Naive B cell (primary cell): ENCODE results near the gene PAPSS2. TPM values are rescaled to one million over a fixed set of nuclear protein-coding genes. Genes with fewer than 3 reads are reported as not detected.
"Not testable (repeated sequence)": the region's sequence is repeated elsewhere in the genome, so short reads cannot be mapped to it uniquely, and the experiment has no call there.

ENCODE experiments used
- ATAC-seq, 2 donors: fragments of 150-1000 bp; cut with Tn5 transposase; 2 replicates each; pipeline ENCODE4 v1.10.0; 2021; ENCODE audit warnings: low read depth in 2 of 2, mild to moderate bottlenecking in 2 of 2, moderate library complexity in 2 of 2
- DNase-seq: peaks from one replicate; pipeline ENCODE4 v3.0.0; 2022
- H3K27ac Mint-ChIP-seq, 6 donors: one replicate each; pipeline ENCODE4 v1.8.0; 2020 to 2022; ENCODE audit warnings: mild to moderate bottlenecking in 6 of 6, mixed read lengths in 6 of 6, moderate library complexity in 5 of 6, inconsistent platforms in 2 of 6
- H3K27me3 Mint-ChIP-seq, 3 donors: one replicate each; pipeline ENCODE4 v1.8.0; 2021 to 2022; ENCODE audit warnings: mixed read lengths in 3 of 3, mild to moderate bottlenecking in 1 of 3
- H3K36me3 Mint-ChIP-seq, 2 donors: one replicate each; pipeline ENCODE4 v1.8.0; 2020 to 2022; ENCODE audit warnings: mixed read lengths in 2 of 2, inconsistent platforms in 1 of 2, mild to moderate bottlenecking in 1 of 2
- H3K4me1 Mint-ChIP-seq, 3 donors: one replicate each; pipeline ENCODE4 v1.8.0; 2020 to 2022; ENCODE audit warnings: mixed read lengths in 3 of 3, inconsistent platforms in 1 of 3, mild to moderate bottlenecking in 1 of 3, moderate library complexity in 1 of 3
- H3K4me3 Mint-ChIP-seq, 8 donors: one replicate each; pipeline ENCODE4 v1.8.0; 2020 to 2022; ENCODE audit warnings: mild to moderate bottlenecking in 8 of 8, mixed read lengths in 8 of 8, moderate library complexity in 8 of 8, inconsistent platforms in 2 of 8
- H3K9me3 Mint-ChIP-seq, 7 donors: one replicate each; pipeline ENCODE4 v1.8.0; 2020 to 2022; ENCODE audit warnings: mixed read lengths in 7 of 7, mild to moderate bottlenecking in 5 of 7, inconsistent platforms in 2 of 7, moderate library complexity in 1 of 7
- polyA plus RNA-seq, 6 donors: library from polyadenylated mRNA; unstranded; fragments of 300-500 nt; fragmentation: Illumina TruSeq; gene quantifications; one replicate each; pipeline ENCODE4 v1.2.3, GENCODE V29; 2021; ENCODE audit warnings: low read depth in 6 of 6

PAPSS2 gene
- polyA plus RNA-seq: under 1 TPM in 2 of 6 donors, not detected in 4; 0.07 to 0.13 TPM

DNA sequence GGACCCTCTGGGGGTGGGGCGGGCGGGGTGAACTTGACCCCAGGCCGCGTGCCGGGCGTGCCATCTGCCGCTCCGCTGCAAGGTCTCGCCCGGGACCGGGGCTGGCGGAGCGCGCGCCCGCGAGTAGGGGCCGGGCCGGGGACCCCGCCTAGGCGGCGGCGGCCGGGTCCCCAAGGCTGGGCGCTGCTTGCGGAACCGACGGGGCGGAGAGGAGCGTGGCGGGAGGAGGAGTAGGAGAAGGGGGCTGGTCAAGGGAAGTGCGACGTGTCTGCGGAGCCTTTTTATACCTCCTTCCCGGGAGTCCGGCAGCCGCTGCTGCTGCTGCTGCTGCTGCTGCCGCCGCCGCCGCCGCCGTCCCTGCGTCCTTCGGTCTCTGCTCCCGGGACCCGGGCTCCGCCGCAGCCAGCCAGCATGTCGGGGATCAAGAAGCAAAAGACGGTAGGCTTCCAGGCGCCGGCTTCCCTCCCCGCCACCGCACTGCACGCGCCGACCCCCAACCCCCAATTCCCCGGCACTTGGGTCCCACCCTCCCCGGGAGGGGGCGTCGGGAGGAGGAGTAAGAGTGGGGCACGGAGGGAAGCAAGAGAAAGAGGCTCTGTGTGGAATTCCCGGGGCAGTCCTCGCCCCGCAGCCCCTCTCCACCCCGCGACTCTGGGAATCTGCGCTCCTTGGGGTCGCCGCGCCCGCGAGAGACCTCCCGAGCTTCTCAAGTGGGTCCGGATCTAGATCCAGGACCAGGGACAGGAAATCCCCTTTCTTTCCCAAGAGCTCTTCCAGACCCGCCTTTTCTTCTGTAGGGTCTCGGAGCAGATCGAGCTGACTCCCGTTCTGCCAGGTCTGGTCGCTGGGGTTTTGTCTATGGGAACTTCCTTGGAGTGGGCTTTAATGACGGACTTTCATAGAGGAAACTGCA is at the start of gene PAPSS2:
TSS of gene PAPSS2 (plus strand) at position 308 of the 913 bp plus-strand sequence. CDS start at position 412, 104 bp downstream.
- Mint-ChIP-seq H3K4me3 (peak within 1 kb of the TSS; percentile 78 to 91 (median 84)), H3K36me3 (no peaks in the 10 kb centered on the region), H3K27me3 (peaks cover 48 to 57% (median 52%) of the 10 kb centered on the region in 3 donors), H3K9me3 (peaks cover 0 to 2% (median 0%) of the 10 kb centered on the region in 7 donors), H3K4me1 (peaks cover 11 to 19% (median 12%) of the 10 kb centered on the region in 3 donors), H3K27ac (peak within 1 kb of the TSS in 2 of 6 donors; percentile 31 to 82)
- peak; percentile 43 to 50 for ATAC-seq
- no peak for DNase-seq

DNA sequence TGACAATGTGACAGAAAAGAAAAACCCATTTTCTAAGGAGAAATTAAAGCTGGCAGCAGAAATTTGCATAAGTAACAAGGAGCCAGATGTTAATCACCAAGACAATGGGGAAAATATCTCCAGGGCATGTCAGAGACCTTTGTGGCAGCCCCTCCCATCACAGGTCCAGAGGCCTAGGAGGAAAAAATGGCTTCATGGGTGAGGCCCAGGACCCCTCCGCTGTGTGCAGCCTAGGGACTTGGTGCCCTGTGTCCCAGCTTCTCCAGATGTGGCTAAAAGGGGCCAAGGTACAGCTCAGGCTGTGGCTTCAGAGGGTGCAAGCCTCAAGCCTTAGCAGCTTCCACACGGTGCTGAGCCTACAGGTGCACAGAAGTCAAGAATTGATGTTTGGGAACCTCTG is 48.3 kb upstream of the PAPSS2 start:
- H3K27me3 Mint-ChIP-seq, H3K36me3 Mint-ChIP-seq, ATAC-seq, H3K4me1 Mint-ChIP-seq, DNase-seq, H3K4me3 Mint-ChIP-seq, H3K27ac Mint-ChIP-seq: not testable (repeated sequence)
- peaks cover 2 to 12% (median 8%) of the 10 kb centered on the region in 7 donors for H3K9me3 Mint-ChIP-seq

DNA sequence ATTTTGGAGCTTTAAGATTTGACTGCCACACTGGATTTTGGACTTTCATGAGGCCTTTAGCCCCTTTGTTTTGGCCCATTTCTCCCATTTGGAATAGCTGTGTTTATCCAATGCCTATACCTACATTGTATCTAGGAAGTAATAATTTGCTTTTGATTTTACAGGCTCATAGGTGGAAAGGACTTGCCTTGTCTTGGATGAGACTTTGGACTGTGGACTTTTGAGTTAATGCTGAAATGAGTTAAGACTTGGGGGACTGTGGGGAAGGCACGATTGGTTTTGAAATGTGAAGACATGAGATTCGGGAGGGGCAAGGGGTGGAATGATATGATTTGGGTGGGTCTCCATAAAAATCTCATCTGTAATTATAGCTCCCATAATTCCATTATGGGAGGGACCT is 47.6 kb upstream of the PAPSS2 start:
- peaks cover 2 to 12% (median 8%) of the 10 kb centered on the region in 7 donors for H3K9me3 Mint-ChIP-seq
- peaks cover 0 to 11% (median 9%) of the 10 kb centered on the region in 3 donors for H3K27me3 Mint-ChIP-seq
- no peaks in the 10 kb centered on the region for H3K4me1 Mint-ChIP-seq
- no peak overlapping the region for H3K27ac Mint-ChIP-seq
- no peak overlapping the region for H3K4me3 Mint-ChIP-seq
- peaks cover 0 to 10% of the 10 kb centered on the region in 2 donors for H3K36me3 Mint-ChIP-seq
- no peak for DNase-seq
- ATAC-seq: no peak

DNA sequence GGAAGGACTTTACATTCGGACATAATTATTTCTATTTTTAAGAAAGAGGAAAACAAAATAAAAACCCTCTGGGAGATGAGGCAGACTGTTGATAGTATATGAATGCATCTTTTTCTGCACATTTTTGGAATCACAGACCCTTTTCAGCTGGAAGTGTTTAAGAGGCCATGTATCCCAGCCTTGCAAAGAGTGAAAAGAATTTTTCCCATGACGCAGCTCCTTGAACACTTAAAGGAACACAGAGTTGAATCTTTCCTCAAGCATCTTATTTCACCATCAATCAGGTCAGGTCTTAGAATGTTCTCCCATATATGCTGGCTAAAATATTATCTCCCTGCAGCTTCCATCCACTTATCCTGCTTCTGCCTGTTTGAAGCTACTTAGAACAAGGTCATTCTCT is 45.9 kb upstream of the PAPSS2 start:
- DNase-seq (no peak), ATAC-seq (no peak)
- H3K4me1 Mint-ChIP-seq: no peaks in the 10 kb centered on the region
- H3K27me3 Mint-ChIP-seq: peaks cover 11 to 24% (median 18%) of the 10 kb centered on the region in 3 donors
- H3K27ac Mint-ChIP-seq: no peak overlapping the region
- peaks cover 0 to 10% of the 10 kb centered on the region in 2 donors for H3K36me3 Mint-ChIP-seq
- peaks cover 2 to 12% (median 8%) of the 10 kb centered on the region in 7 donors for H3K9me3 Mint-ChIP-seq
- H3K4me3 Mint-ChIP-seq: no peak overlapping the region

DNA sequence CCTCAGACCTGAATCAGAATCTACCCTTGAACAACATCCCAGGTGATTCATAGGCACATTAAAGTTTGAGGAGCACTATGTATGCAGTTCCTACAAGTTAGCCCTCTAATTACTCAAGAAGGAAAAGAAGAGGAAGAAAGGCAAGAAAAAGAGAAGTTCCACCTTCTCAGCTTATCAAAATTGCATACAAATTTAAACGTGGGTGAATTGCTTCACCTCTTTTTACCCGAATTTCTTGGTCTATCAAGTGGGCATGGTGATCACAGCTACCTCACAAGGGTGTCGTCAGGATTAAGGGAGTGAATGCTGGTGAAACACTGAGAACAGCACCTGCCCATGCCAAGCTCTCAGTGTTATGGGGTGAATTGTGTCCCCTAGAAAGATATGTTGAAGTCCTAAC is 43.8 kb upstream of the PAPSS2 start:
- no peak for ATAC-seq
- Mint-ChIP-seq H3K4me1 (no peaks in the 10 kb centered on the region), H3K4me3 (no peak overlapping the region), H3K27ac (no peak overlapping the region), H3K36me3 (peaks cover 0 to 5% of the 10 kb centered on the region in 2 donors), H3K27me3 (peaks cover 14 to 37% (median 24%) of the 10 kb centered on the region in 3 donors), H3K9me3 (peaks cover 2 to 10% (median 6%) of the 10 kb centered on the region in 7 donors)
- no peak for DNase-seq

DNA sequence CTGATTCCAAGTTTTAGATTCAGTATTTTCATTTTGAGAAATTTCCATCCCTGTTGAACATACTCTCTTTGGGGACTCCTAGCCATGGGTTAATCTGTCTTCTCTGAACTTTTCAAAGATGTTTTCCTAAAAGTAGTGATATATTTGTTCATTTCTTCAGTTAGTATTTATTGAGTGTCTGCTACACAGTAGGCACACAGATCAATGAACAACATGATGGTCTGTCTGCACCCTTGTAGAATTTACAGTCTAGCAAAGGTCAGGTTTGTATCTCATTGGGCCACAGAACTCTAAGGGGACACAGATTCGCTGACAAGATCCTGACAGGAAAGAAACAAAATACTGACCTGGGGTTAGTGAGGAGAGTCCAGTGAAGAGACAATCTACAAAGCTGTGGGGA is 42.2 kb upstream of the PAPSS2 start:
- Mint-ChIP-seq H3K4me1 (no peaks in the 10 kb centered on the region), H3K27ac (no peak overlapping the region), H3K4me3 (no peak overlapping the region), H3K27me3 (peaks cover 14 to 37% (median 26%) of the 10 kb centered on the region in 3 donors), H3K9me3 (no peaks in the 10 kb centered on the region), H3K36me3 (no peaks in the 10 kb centered on the region)
- ATAC-seq (no peak), DNase-seq (no peak)

DNA sequence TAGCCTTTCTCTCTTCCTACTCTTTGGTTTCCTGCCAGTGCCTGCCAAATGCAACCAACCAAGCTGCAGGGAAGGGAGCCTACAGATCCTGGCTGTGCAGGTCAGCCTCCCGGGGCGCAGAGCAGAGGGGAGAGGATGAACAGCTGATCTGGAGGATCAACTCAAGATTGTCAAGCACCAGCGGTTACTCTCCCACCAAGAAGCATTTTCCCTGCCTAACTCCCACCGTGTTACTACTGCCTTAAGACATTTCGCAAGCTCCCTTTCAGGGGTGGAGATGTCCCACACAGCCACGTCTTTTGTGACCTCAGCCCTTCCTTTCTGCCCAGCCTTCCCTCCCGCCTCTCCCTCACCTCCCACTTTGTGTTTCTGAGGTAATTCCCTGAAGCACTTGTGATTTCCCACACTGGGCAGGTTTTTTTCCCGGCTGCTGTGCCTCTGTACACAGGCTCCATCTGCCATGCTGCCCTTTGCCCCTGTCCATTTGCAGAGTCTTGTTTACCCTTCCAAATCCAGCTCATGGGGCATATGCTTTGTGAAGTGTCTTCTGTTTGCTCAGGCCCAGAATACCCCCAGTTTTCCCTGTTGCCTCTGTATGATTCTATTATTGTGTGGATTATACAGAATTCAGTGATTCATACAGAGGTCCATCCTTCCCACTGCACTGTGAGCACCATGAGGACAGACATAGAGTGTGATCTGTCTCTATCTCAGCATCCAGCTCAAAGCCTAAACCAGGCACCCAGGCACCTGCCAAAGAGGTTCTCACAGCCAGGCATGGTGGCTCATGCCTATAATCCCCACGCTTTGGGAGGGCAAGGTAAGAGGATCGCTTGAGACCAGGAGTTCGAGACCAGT is 40.9 kb upstream of the PAPSS2 start:
- Mint-ChIP-seq H3K27me3 (peaks cover 14 to 37% (median 26%) of the 10 kb centered on the region in 3 donors), H3K4me1 (no peaks in the 10 kb centered on the region), H3K36me3 (no peaks in the 10 kb centered on the region)

DNA sequence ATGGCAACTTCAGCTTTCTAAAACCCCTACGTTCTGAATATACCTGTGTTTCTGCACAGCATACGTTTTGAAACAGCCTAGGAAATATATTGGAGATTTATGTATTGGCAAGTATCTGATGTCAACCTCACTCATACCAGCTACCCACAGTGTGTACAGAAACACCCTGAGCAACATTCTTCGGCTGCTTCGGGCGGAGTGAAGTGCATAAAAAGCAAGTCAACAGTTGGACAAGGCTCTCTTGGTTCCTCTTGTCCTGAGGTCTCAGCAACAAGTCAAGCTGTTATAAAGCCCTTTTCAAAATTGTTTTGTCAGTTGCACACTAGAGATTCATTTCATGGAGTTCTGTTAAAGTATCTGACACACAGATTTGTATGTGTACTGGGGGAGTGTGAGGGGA is 40.0 kb upstream of the PAPSS2 start:
- Mint-ChIP-seq H3K36me3 (no peaks in the 10 kb centered on the region), H3K4me3 (no peak overlapping the region), H3K9me3 (no peaks in the 10 kb centered on the region), H3K27ac (no peak overlapping the region), H3K27me3 (peaks cover 14 to 37% (median 26%) of the 10 kb centered on the region in 3 donors), H3K4me1 (no peaks in the 10 kb centered on the region)
- DNase-seq (no peak), ATAC-seq (no peak)

More for the DNA sequence above, 40.9 kb upstream of the PAPSS2 start:
- Mint-ChIP-seq H3K4me3 (no peak overlapping the region), H3K27ac (no peak overlapping the region), H3K9me3 (no peaks in the 10 kb centered on the region)
- DNase-seq: no peak
- ATAC-seq: no peak

DNA sequence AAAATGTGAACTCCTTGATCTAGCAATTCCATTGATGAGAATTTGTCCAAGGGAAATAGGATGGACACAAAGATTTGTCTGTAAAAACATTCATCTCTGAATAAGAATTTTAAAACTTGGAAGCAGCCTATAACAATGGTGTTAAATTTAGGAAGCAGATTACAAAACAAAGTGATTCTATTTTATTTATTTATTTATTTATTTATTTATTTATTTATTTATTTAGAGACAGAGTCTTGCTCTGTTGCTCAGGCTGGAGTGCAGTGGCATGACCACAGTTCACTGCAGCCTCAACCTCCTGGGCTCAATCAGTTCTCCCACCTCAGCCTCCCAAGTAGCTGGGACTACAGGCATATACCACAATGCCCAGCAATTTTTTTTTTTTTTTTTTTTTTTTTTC is 38.2 kb upstream of the PAPSS2 start:
- H3K27ac Mint-ChIP-seq, DNase-seq, H3K4me3 Mint-ChIP-seq, ATAC-seq, H3K4me1 Mint-ChIP-seq, H3K36me3 Mint-ChIP-seq, H3K9me3 Mint-ChIP-seq: not testable (repeated sequence)
- H3K27me3 Mint-ChIP-seq: peaks cover 14 to 34% (median 25%) of the 10 kb centered on the region in 3 donors

DNA sequence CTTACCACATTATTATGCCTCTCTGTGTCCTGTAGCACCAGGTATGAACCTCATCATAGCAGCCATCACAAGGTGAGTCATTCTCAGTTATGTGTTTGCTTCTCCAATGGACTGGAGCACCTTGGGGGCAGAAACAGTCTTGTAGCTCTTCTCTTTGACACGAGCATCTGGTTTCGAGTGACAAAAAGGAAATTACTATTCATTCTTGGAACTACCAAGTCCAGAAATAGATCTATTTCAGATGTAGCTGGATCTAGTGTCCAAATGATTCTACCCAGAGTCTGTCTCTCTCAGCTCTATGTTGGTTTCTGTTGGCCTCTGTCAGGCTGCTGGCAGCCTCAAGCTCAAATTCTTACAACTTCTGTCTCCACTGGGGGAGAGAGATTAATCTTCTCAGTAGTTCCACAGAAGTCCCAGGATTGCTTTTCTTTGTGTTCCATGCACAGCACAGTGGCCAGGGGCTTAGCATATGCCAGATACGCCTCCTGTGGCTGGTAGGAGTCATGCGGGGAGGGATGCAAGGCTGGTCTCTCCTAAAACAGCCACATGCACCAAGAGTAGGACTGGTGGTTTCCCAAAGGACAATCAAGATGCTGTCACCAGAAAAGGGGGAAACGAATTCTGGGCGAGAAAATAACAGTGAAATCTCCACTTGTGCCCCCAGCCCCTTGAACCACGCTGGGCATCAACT is 37.2 kb upstream of the PAPSS2 start:
- DNase-seq (no peak), ATAC-seq (no peak)
- Mint-ChIP-seq H3K36me3 (no peaks in the 10 kb centered on the region), H3K27ac (no peak overlapping the region), H3K27me3 (peaks cover 13 to 25% (median 15%) of the 10 kb centered on the region in 3 donors), H3K9me3 (no peaks in the 10 kb centered on the region), H3K4me3 (no peak overlapping the region), H3K4me1 (no peaks in the 10 kb centered on the region)

DNA sequence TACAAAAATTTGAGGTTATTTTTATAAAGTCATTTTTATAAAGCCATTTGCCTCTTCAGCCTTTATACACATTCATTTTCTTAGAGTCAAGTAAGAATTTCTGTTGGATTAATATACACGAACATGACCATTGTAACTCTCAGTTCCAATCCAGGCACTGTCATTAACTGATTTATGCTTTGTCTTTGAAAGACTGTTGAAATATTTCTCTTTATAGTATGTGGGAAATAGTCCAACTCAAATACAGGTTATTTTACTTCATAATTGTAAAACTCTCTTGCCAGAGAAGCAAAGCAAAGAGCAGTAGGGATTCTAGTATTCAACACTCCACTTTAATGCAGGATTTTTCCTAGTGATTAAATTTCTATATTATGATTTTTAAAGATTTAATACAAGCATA is 36.5 kb upstream of the PAPSS2 start:
- H3K4me3 Mint-ChIP-seq: no peak overlapping the region
- no peak for ATAC-seq
- no peak for DNase-seq
- no peaks in the 10 kb centered on the region for H3K36me3 Mint-ChIP-seq
- no peak overlapping the region for H3K27ac Mint-ChIP-seq
- H3K9me3 Mint-ChIP-seq: no peaks in the 10 kb centered on the region
- H3K27me3 Mint-ChIP-seq: peaks cover 8 to 18% (median 12%) of the 10 kb centered on the region in 3 donors
- no peaks in the 10 kb centered on the region for H3K4me1 Mint-ChIP-seq

DNA sequence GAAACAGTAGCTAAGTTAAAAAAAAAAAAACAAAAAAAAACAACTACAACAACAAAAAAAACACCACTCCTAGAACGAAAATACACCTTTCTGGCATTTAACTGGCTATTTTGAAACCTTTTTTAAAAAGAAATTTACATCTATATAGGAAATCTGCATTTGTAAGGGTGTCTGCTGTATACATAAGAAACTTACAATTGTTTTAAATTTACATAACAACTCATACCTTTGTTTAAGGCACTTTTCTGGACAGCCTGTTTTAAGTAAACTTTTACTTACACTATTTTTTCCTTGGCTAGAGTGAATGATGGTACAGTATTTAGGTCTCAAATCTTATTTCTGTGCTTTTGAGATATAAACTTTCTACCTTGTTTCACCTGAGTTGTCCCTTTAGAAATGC is 34.0 kb upstream of the PAPSS2 start:
- Mint-ChIP-seq H3K4me3 (no peak overlapping the region), H3K27me3 (peaks cover 0 to 7% (median 0%) of the 10 kb centered on the region in 3 donors), H3K36me3 (no peaks in the 10 kb centered on the region), H3K4me1 (no peaks in the 10 kb centered on the region), H3K27ac (no peak overlapping the region), H3K9me3 (no peaks in the 10 kb centered on the region)
- ATAC-seq (no peak), DNase-seq (no peak)

DNA sequence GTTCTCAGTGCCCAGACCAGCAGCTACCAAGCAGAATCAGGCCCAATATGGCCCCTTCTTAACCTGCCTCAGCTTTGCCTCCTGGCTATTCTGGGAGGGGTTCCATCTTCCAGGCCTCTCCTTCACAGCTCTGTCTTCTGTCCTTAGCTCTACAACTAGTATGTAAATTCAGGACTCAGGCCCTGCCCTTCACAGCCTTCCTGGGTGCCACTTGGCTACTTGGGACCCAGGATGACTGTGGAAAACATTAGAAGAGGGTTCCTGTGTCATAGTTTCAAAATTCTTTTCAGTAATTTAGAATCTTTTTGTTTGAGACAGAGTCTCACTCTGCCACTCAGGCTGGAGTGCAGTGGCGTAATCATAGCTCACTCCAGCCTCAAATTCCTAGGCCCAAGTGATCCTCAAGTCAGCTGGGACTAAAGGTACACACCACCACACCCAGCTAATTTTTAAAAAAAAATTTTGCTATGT is 33.2 kb upstream of the PAPSS2 start:
- Mint-ChIP-seq H3K4me1 (no peaks in the 10 kb centered on the region), H3K9me3 (no peaks in the 10 kb centered on the region), H3K27me3 (no peaks in the 10 kb centered on the region), H3K4me3 (no peak overlapping the region), H3K27ac (no peak overlapping the region), H3K36me3 (no peaks in the 10 kb centered on the region)
- DNase-seq (no peak), ATAC-seq (no peak)
